Naive B cell (primary cell): ENCODE measurements around the gene SUN2. TPM values are rescaled to one million over a fixed set of nuclear protein-coding genes. Genes with fewer than 3 reads are reported as not detected.
A peak's percentile ranks its signal among the peaks of the same experiment; 100 is the strongest.

Experiments used
- ATAC-seq, 2 donors: fragments of 150-1000 bp; cut with Tn5 transposase; 2 replicates each; pipeline ENCODE4 v1.10.0; 2021; ENCODE audit warnings: low read depth in 2 of 2, mild to moderate bottlenecking in 2 of 2, moderate library complexity in 2 of 2
- DNase-seq: peaks from one replicate; pipeline ENCODE4 v3.0.0; 2022
- H3K27ac Mint-ChIP-seq, 6 donors: one replicate each; pipeline ENCODE4 v1.8.0; 2020 to 2022; ENCODE audit warnings: mild to moderate bottlenecking in 6 of 6, mixed read lengths in 6 of 6, moderate library complexity in 5 of 6, inconsistent platforms in 2 of 6
- H3K27me3 Mint-ChIP-seq, 3 donors: one replicate each; pipeline ENCODE4 v1.8.0; 2021 to 2022; ENCODE audit warnings: mixed read lengths in 3 of 3, mild to moderate bottlenecking in 1 of 3
- H3K36me3 Mint-ChIP-seq, 2 donors: one replicate each; pipeline ENCODE4 v1.8.0; 2020 to 2022; ENCODE audit warnings: mixed read lengths in 2 of 2, inconsistent platforms in 1 of 2, mild to moderate bottlenecking in 1 of 2
- H3K4me1 Mint-ChIP-seq, 3 donors: one replicate each; pipeline ENCODE4 v1.8.0; 2020 to 2022; ENCODE audit warnings: mixed read lengths in 3 of 3, inconsistent platforms in 1 of 3, mild to moderate bottlenecking in 1 of 3, moderate library complexity in 1 of 3
- H3K4me3 Mint-ChIP-seq, 8 donors: one replicate each; pipeline ENCODE4 v1.8.0; 2020 to 2022; ENCODE audit warnings: mild to moderate bottlenecking in 8 of 8, mixed read lengths in 8 of 8, moderate library complexity in 8 of 8, inconsistent platforms in 2 of 8
- H3K9me3 Mint-ChIP-seq, 7 donors: one replicate each; pipeline ENCODE4 v1.8.0; 2020 to 2022; ENCODE audit warnings: mixed read lengths in 7 of 7, mild to moderate bottlenecking in 5 of 7, inconsistent platforms in 2 of 7, moderate library complexity in 1 of 7
- polyA plus RNA-seq, 6 donors: library from polyadenylated mRNA; unstranded; fragments of 300-500 nt; fragmentation: Illumina TruSeq; gene quantifications; one replicate each; pipeline ENCODE4 v1.2.3, GENCODE V29; 2021; ENCODE audit warnings: low read depth in 6 of 6

The SUN2 gene
- polyA plus RNA-seq, 6 donors from 2014 or later = 146 to 327 (median 208) TPM

DNA sequence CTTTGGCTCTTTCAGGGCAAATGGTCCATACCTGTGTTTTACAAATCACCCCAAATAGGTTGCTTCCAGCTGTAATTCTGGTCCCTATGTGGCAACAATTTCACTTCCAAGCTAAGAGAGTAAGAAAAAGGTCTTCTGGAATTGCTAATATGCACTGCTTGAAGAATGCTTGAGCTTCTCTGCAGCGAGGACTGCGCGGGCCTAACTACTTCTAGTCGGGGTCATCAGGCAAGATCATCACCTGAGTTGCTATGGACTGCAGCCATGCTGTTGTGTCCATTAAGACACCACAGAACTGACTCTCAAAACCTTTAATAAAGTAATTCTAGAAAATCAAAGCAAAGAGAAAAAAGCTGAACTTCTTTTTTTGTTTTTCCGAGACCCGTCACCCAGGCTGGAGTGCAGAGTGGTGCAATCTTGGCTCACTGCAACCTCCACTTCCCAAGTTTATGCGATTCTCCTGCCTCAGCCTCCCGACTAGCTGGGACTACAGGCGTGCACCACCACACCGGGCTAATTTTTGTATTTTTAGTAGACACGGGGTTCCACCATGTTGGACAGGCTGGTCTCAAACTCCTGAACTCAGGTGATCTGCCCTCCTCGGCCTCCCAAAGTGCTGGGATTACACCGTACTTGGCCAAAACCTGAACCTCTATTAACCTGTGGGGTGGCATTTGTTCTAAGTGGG lies 57.2 kb downstream of the SUN2 start:
- ATAC-seq (no peak), DNase-seq (no peak)
- Mint-ChIP-seq H3K4me1 (peaks cover 35 to 61% (median 40%) of the 10 kb centered on the region in 3 donors), H3K9me3 (no peaks in the 10 kb centered on the region), H3K27ac (peak overlapping the region in 5 of 6 donors; percentile 67 to 99 (median 97)), H3K27me3 (peaks cover 0 to 4% (median 0%) of the 10 kb centered on the region in 3 donors), H3K4me3 (peak overlapping the region in 6 of 8 donors; percentile 61 to 98 (median 86)), H3K36me3 (no peaks in the 10 kb centered on the region)

DNA sequence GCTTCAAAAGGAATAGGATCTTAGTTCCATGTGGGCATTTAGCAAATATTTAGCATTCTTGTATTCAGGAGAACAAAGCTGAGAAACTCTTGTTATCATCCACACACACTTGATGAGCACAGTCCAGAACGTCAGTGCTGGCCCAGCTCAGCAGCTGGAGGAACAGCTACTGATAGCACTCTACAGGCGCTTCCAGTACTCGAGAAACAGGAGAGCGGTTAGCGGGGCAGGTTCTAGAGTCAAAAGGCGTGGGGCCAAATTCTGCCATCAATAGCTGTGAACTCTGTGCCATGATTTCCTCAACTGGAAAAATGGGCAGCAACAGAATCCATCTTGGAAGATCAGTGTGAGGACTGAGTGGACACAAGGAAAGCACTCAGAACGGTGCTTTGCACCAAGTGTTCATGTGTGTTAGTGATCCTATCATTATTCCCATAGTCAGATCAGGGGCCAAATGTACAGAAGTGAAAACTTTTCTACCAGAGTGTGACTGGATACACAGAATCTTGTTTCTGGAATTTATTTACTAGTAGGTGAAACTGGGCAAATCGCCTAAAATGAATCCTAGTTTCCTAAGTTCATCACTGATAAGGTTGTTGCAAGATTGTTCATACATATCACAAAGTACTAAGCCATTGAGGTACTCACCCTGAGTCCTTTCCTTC lies 58.2 kb downstream of the SUN2 start:
- Mint-ChIP-seq H3K4me3 (peak overlapping the region in 2 of 8 donors; percentile 4 to 98), H3K27ac (peak overlapping the region; percentile 13 to 97 (median 38)), H3K9me3 (no peaks in the 10 kb centered on the region)

DNA sequence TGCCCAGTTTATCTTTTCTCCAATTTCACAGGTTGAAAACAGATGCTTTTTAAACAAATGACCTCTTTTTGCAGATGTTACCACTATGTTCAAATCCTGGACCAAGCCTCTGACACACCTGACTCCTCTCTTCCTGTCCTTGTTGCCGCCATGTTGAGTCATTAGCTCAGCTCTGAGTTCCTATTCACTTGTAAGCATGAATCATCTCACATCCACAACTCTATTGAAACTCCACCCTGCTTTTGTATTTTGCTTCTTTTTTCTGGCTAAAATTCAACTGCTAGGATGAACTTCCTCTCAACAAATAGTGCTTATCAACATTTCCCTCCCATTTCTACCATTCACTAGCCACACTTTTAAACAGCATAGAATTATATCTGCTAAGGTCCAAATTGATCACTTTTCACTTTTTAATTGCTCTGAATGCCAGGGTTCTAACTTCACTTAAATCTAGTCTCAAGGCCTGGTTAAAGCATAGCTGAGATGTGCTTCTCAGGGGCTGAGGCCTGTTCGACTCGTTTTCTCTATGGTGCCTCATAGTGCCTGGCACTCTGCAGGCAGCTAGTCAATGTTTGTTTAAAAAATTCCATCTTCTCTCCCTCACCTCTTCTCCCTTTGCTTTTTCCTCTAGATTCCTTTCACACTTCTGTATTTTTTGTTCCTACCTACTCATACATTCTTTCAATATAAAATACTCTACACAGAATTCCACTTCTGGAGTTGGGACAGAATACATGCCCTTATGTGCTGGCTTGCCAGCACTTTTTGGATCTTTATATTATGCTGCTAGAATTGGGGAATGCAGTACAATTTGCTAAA lies 59.0 kb downstream of the SUN2 start:
- Mint-ChIP-seq H3K4me1 (peaks cover 41 to 64% (median 46%) of the 10 kb centered on the region in 3 donors), H3K27ac (peak overlapping the region in 5 of 6 donors; percentile 13 to 80 (median 72)), H3K4me3 (peak overlapping the region in 2 of 8 donors; percentile 61 to 98), H3K9me3 (no peaks in the 10 kb centered on the region), H3K27me3 (peaks cover 0 to 4% (median 0%) of the 10 kb centered on the region in 3 donors), H3K36me3 (peaks cover 0 to 4% of the 10 kb centered on the region in 2 donors)
- DNase-seq (no peak), ATAC-seq (no peak)

More for the DNA sequence above, 58.2 kb downstream of the SUN2 start:
- ATAC-seq (no peak), DNase-seq (no peak)
- peaks cover 0 to 4% of the 10 kb centered on the region in 2 donors for H3K36me3 Mint-ChIP-seq
- peaks cover 41 to 68% (median 46%) of the 10 kb centered on the region in 3 donors for H3K4me1 Mint-ChIP-seq
- peaks cover 0 to 4% (median 0%) of the 10 kb centered on the region in 3 donors for H3K27me3 Mint-ChIP-seq

DNA sequence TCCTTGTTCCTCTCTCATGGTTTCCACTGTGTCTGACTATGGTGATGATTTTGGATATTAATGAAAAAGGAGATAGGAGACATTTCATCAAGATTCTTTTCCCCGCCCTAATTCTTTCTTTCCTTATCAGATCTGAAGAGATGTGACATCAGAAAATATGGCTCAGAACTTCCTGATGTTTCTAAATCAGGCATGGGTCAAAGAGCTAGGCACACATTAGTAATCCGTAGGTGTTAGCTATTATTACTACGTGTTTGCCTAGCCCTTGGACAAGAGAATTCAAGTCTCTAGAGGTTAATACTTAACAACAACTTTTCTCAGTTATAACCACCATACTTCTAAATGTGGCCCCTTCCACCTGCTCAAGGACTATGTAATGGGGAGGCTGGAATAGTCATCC lies 60.9 kb downstream of the SUN2 start:
- Mint-ChIP-seq H3K36me3 (peaks cover 0 to 11% of the 10 kb centered on the region in 2 donors), H3K27ac (peak overlapping the region in 1 of 6 donors; percentile 90), H3K27me3 (no peaks in the 10 kb centered on the region), H3K4me1 (peaks cover 32 to 61% (median 41%) of the 10 kb centered on the region in 3 donors), H3K4me3 (no peak overlapping the region), H3K9me3 (no peaks in the 10 kb centered on the region)
- no peak for ATAC-seq
- DNase-seq = no peak

DNA sequence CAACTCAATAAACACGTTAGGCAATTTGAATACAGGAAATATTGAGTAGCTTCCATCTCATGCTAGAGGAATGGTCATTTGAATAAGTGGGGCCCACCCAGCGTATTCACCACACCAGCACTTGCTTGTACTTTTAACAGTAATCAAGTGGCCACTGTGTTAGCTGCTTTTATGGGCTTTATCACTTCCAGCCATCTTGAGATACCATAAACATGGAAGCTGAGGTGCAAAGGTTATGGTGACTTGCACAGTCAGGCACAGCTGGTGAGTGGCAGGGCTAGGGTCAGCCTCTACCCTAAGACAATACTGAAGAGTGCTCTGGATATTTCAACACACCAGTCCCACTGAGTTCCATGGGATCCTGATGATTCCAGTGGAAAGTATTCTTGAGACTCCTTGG lies 61.7 kb downstream of the SUN2 start:
- peaks cover 29 to 52% (median 32%) of the 10 kb centered on the region in 3 donors for H3K4me1 Mint-ChIP-seq
- H3K36me3 Mint-ChIP-seq = peaks cover 0 to 11% of the 10 kb centered on the region in 2 donors
- ATAC-seq = no peak
- no peaks in the 10 kb centered on the region for H3K9me3 Mint-ChIP-seq
- H3K27ac Mint-ChIP-seq = peak overlapping the region in 1 of 6 donors; percentile 31
- no peak for DNase-seq
- no peak overlapping the region for H3K4me3 Mint-ChIP-seq
- H3K27me3 Mint-ChIP-seq = no peaks in the 10 kb centered on the region

DNA sequence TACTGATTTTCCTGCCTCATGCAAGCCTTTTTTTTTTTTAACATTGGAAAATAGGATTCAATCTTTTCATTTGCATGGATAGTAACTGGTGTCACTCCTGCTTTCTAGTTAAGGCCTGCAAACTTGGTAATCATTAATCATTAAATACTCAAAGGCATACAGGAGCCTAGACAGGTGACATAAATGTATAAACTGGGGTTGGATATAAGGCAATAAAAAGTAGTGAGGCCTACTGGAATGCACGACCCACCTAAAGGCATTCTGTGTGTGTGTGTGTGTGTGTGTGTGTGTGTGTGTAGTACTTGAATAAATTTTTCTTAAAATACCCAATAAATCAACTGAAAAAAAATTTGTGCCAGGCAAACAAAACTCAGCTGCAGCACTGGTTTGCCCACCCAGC lies 66.1 kb downstream of the SUN2 start:
- Mint-ChIP-seq H3K36me3 (peaks cover 0 to 11% of the 10 kb centered on the region in 2 donors), H3K4me1 (peaks cover 8 to 22% (median 16%) of the 10 kb centered on the region in 3 donors), H3K27ac (peak overlapping the region in 1 of 6 donors; percentile 44), H3K4me3 (no peak overlapping the region), H3K27me3 (no peaks in the 10 kb centered on the region), H3K9me3 (no peaks in the 10 kb centered on the region)
- ATAC-seq (no peak), DNase-seq (no peak)

DNA sequence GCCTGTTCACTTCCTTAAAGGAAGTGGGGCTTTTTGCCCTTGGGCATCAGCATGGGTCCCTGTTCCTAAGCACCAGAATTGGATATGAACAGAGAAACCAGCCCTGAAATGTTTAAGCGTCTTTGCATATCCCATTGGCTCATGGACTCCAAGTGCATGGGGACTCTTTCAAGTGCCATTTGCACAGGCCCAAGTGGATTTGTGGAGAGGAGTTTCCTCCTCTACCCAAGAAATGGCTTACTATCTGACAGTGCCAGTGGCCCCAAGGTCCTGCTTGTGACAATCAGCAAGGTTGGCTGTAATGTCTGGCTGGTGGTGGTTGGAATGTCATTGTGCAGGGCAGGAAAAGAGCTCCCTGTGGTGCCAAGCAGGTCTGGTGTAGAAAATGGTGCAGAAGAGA lies 70.0 kb downstream of the SUN2 start:
- Mint-ChIP-seq H3K9me3 (no peaks in the 10 kb centered on the region), H3K36me3 (peaks cover 0 to 8% of the 10 kb centered on the region in 2 donors), H3K4me1 (peaks cover 18 to 23% (median 23%) of the 10 kb centered on the region in 3 donors), H3K4me3 (no peak overlapping the region), H3K27me3 (no peaks in the 10 kb centered on the region), H3K27ac (peak overlapping the region in 1 of 6 donors; percentile 56)
- no peak for DNase-seq
- no peak for ATAC-seq

DNA sequence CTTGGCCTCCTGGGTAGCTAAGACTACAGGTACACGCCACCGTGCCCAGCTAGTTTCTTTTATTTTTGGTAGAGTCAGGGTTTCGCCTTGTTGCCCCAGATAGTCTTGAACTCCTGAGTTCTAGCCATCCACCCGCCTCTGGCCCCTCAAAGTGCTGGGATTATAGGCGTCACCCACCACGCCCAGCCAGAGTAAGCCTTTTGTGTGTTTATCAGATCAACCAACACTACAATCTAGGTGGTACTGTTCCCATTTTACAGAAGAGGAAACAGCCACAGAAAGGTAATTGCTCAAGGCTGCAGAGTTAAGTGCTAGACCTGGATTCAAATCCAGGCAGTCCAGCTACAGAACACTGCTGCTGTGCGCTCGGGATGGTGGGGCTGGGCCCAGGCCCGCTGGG lies 70.9 kb downstream of the SUN2 start:
- H3K4me1 Mint-ChIP-seq = peaks cover 18 to 23% (median 23%) of the 10 kb centered on the region in 3 donors
- DNase-seq (no peak), ATAC-seq (no peak)
- H3K27me3 Mint-ChIP-seq = no peaks in the 10 kb centered on the region
- H3K36me3 Mint-ChIP-seq = peaks cover 0 to 8% of the 10 kb centered on the region in 2 donors
- no peaks in the 10 kb centered on the region for H3K9me3 Mint-ChIP-seq
- peak overlapping the region in 1 of 8 donors; percentile 94 for H3K4me3 Mint-ChIP-seq
- peak overlapping the region in 3 of 6 donors; percentile 34 to 96 (median 39) for H3K27ac Mint-ChIP-seq

Other genes starting within 250 kb of the SUN2 start
- 10 to 100 TPM; 10.3 to 68.0 (median 42.2) TPM for gene DDX17, start 249.7 kb downstream of the SUN2 start, polyA plus RNA-seq
- under 1 TPM in 1 of 6 donors, not detected in 5; 0.18 TPM for gene DMC1, start 185.8 kb downstream of the SUN2 start, polyA plus RNA-seq
- not detected for gene FAM227A, start 99.6 kb downstream of the SUN2 start, polyA plus RNA-seq
- 1 to 10 TPM; 2.5 to 7.7 (median 4.4) TPM for gene CBY1, start 99.4 kb downstream of the SUN2 start, polyA plus RNA-seq
- 10 to 100 TPM; 59.6 to 78.7 (median 71.0) TPM for gene TOMM22, start 74.0 kb downstream of the SUN2 start, polyA plus RNA-seq
- 10 to 100 TPM in 3 of 6 donors, 1 to 10 TPM in 3; 8.2 to 12.1 (median 9.7) TPM for gene JOSD1, start 55.1 kb downstream of the SUN2 start, polyA plus RNA-seq
- gene GTPBP1, start 50.1 kb downstream of the SUN2 start, polyA plus RNA-seq = 10 to 100 TPM; 21.2 to 41.2 (median 33.3) TPM
- 10 to 100 TPM; 10.6 to 15.7 (median 12.7) TPM for gene DNAL4, start 38.1 kb upstream of the SUN2 start, polyA plus RNA-seq
- gene NPTXR, start 88.0 kb upstream of the SUN2 start, polyA plus RNA-seq = under 1 TPM in 3 of 6 donors, not detected in 3; 0.05 to 0.17 (median 0.11) TPM
- 1 to 10 TPM; 1.1 to 5.0 (median 3.7) TPM for gene CBX6, start 116.2 kb upstream of the SUN2 start, polyA plus RNA-seq
- gene APOBEC3A, start 201.6 kb upstream of the SUN2 start, polyA plus RNA-seq = 1 to 10 TPM in 1 of 6 donors, under 1 TPM in 2, not detected in 3; 0.29 to 2.8 (median 0.40) TPM
- 1 to 10 TPM in 2 of 6 donors, under 1 TPM in 3, not detected in 1; 0.44 to 1.5 (median 0.56) TPM for gene APOBEC3B, start 226.3 kb upstream of the SUN2 start, polyA plus RNA-seq